GM12878 (cell line): ENCODE measurements around the gene FAM187B. TPM values are rescaled to one million over a fixed set of nuclear protein-coding genes. Genes with fewer than 3 reads are reported as not detected.

Experiments used
- ATAC-seq: fragments of 200-7000 bp; cut with Tn5 transposase; 3 replicates; pipeline ENCODE4 v1.9.1; 2020; ENCODE audit warnings: mild to moderate bottlenecking, moderate library complexity
- BruUV-seq: library from RNA; stranded (reverse); fragments of 400-500 nt; replicated peaks from 2 replicates; lab custom pipeline; 2021; lab: Mats Ljungman, UMichigan
- CTCF ChIA-PET: fragments of 300-600 bp; sonication (Branson Sonifier 250); formaldehyde crosslinking; extraction: SDS; loops from one replicate; lab custom pipeline; 2021; ENCODE audit warnings: inconsistent platforms; lab: Yijun Ruan, JAX
- POLR2A ChIA-PET: fragments of 350-600 bp; formaldehyde crosslinking; extraction: SDS; loops from one replicate; lab custom pipeline; 2021; ENCODE audit warnings: inconsistent platforms; lab: Charles Lee
- RAD21 ChIA-PET: fragments of 300-600 bp; sonication (Branson Sonifier 250); formaldehyde crosslinking; loops from one replicate; lab custom pipeline; 2023; ENCODE audit warnings: antibody characterized with exemption; ENCODE audit not compliant: unreplicated experiment; lab: Charles Lee
- SMC1A ChIA-PET: fragments of 300-600 bp; sonication (Branson Sonifier 250); formaldehyde crosslinking; loops from one replicate; lab custom pipeline; 2023; ENCODE audit not compliant: unreplicated experiment, uncharacterized antibody; lab: Charles Lee
- DNase-seq: peaks from one replicate; pipeline ENCODE4 v3.0.0-alpha.2; 2011; ENCODE audit warnings: low read depth, low spot score
- FAIRE-seq: peaks from 3 replicates; lab custom pipeline; 2011; peaks lifted over from hg19 to GRCh38; lab: Jason Lieb, UNC
- H2AFZ ChIP-seq: 2 replicates; pipeline ENCODE4 v1.6.0; 2011; ENCODE audit warnings: low read depth, low read length, control low read depth; ENCODE audit not compliant: control insufficient read depth
- H3K27ac ChIP-seq: 2 replicates; pipeline ENCODE4 v1.5.1; 2011; ENCODE audit warnings: control low read depth; ENCODE audit not compliant: control insufficient read depth, insufficient read depth
- H3K27me3 ChIP-seq, 2 experiments: replicated peaks in 1 of 2; 2 replicates each; pipeline versions ENCODE4 v1.6.0 to v1.6.1; 2011; ENCODE audit warnings: low read length in 1 of 2; ENCODE audit not compliant: control insufficient read depth in 2 of 2, insufficient read depth in 2 of 2
- H3K36me3 ChIP-seq, 2 experiments: 2 replicates each; pipeline ENCODE4 v1.5.1; 2011; ENCODE audit warnings: low read length in 1 of 2; ENCODE audit not compliant: control insufficient read depth in 2 of 2, insufficient read depth in 2 of 2
- H3K4me1 ChIP-seq: 2 replicates; pipeline ENCODE4 v1.6.1; 2011; ENCODE audit warnings: mild to moderate bottlenecking, low read length, moderate library complexity, mixed read lengths; ENCODE audit not compliant: control insufficient read depth, insufficient read depth
- H3K4me2 ChIP-seq: 2 replicates; pipeline ENCODE4 v1.6.0; 2011; ENCODE audit warnings: control low read depth; ENCODE audit not compliant: control insufficient read depth, insufficient read depth
- H3K4me3 ChIP-seq: fragments of 200-600 bp; sonication (generic); 2 replicates; pipeline ENCODE4 v1.5.1; 2016
- H3K79me2 ChIP-seq: 2 replicates; pipeline ENCODE4 v1.6.0; 2011; ENCODE audit warnings: low read length; ENCODE audit not compliant: control insufficient read depth, insufficient read depth
- H3K9ac ChIP-seq: 2 replicates; pipeline ENCODE4 v1.8.0; 2011; ENCODE audit warnings: low read length, control low read depth, mixed read lengths; ENCODE audit not compliant: control insufficient read depth, insufficient read depth
- H3K9me3 ChIP-seq: replicated peaks from 3 replicates; pipeline ENCODE4 v1.5.1; 2011; ENCODE audit warnings: mild to moderate bottlenecking, low read length; ENCODE audit not compliant: control insufficient read depth, insufficient read depth
- H4K20me1 ChIP-seq: 2 replicates; pipeline ENCODE4 v1.6.0; 2011; ENCODE audit not compliant: control insufficient read depth, insufficient read depth
- CBX5 ChIP-seq: sonication (generic); IDR thresholded peaks from 2 replicates; pipeline ENCODE4 v1.6.1; 2016; ENCODE audit warnings: low read depth, moderate library complexity, mild to moderate bottlenecking, inconsistent platforms
- CREM ChIP-seq: IDR thresholded peaks from 2 replicates; pipeline ENCODE4 v1.6.1; 2014; ENCODE audit warnings: antibody characterized with exemption, low read depth
- RAD51 ChIP-seq: fragments of 450-650 bp; IDR thresholded peaks from 2 replicates; pipeline ENCODE4 v1.6.1; 2016; ENCODE audit warnings: moderate library complexity, mild to moderate bottlenecking, inconsistent platforms
- RELA ChIP-seq: fragments of 450-650 bp; IDR thresholded peaks from 2 replicates; pipeline ENCODE4 v1.8.0; 2014; ENCODE audit warnings: borderline replicate concordance; ENCODE audit not compliant: partially characterized antibody
- RFX5 ChIP-seq: IDR thresholded peaks from 2 replicates; pipeline ENCODE4 v1.6.1; 2011; ENCODE audit warnings: low read depth, low read length, improper control_type of control experiment
- RUNX3 ChIP-seq: IDR thresholded peaks from 2 replicates; pipeline ENCODE4 v1.6.1; 2012; ENCODE audit warnings: low read length, inconsistent platforms
- TCF3 ChIP-seq: IDR thresholded peaks from 2 replicates; pipeline ENCODE4 v1.6.1; 2012; ENCODE audit warnings: low read depth, mild to moderate bottlenecking, low read length, borderline replicate concordance; ENCODE audit not compliant: insufficient read depth
- WGBS: methylation state at CpG from one replicate; pipeline ENCODE4 v1.1.6; 2016; ENCODE audit warnings: low lambda C conversion rate; ENCODE audit not compliant: insufficient replicate concordance, insufficient coverage; ENCODE audit errors: missing lambda C conversion rate; 5-methylcytosine and 5-hydroxymethylcytosine counted together
- in situ Hi-C: fragments of 300-500 bp; cut with MboI; formaldehyde crosslinking; loops from 9 replicates; pipeline ENCODE4 v1.14.3; 2018; ENCODE audit warnings: mixed read lengths
- intact Hi-C: fragments of 100-400 bp; cut with micrococcal nuclease; formaldehyde crosslinking; loops from one replicate; pipeline ENCODE4 v1.14.2; 2022; ENCODE audit not compliant: unreplicated experiment
- polyA plus RNA-seq, 11 experiments: library from polyadenylated mRNA; depleted of rRNA in 4 of 11; unstranded in 6 of 11; stranded (reverse) in 5 of 11; fragments of >200 nt; fragmentation: Nextera tagmentation in 4 of 11; fragmentation: Illumina TruSeq in 1 of 11; extraction: Ambion mirVana in 4 of 11; extraction: Trizol in 1 of 11; gene quantifications; 1 replicate in 1 of 11; 2 replicates in 10 of 11; pipeline versions ENCODE4 v1.2.1 to v1.2.3, GENCODE V29; 2011 to 2016; ENCODE audit warnings: inconsistent platforms in 2 of 11, missing spikeins in 2 of 11, low read depth in 1 of 11
- total RNA-seq, 4 experiments: library from RNA; depleted of rRNA in 3 of 4; stranded (reverse); fragments of >200 nt in 3 of 4; fragmentation: Illumina TruSeq in 1 of 4; extraction: Trizol in 1 of 4; gene quantifications; 2 replicates each; pipeline versions ENCODE4 v1.2.1 to v1.2.3, GENCODE V29; 2013 to 2021

FAM187B gene
- total and polyA plus RNA-seq, 10 of the 15 experiments (the other 5 are each of a cell fraction or from before 2014, with no cell fraction given), result 0.05 TPM; not detected in 9

GRCh38 chr19:35211545-35212230 lies 16.9 kb downstream of the FAM187B start:
- H3K4me2 ChIP-seq, result no peak overlapping the region
- peaks cover 45% of the 10 kb centered on the region for H3K4me1 ChIP-seq
- ChIA-PET CTCF (interaction anchor here (1.1 to 1.4 kb wide), 3 partner anchors 39 to 70 kb away, joined by 3 to 5 read pairs (median 3); no protein-coding TSS in a partner anchor), POLR2A (no interaction called here), RAD21 (interaction anchor here (1.4 kb wide), 1 partner anchor 70 kb away, joined by 5 read pairs; no protein-coding TSS in a partner anchor), SMC1A (interaction anchor here (0.9 to 1.1 kb wide), 2 partner anchors 40 to 50 kb away, joined by 3 to 4 read pairs; no protein-coding TSS in a partner anchor)
- H3K27me3 ChIP-seq, result no peaks in the 10 kb centered on the region
- H3K79me2 ChIP-seq, result no peaks in the 10 kb centered on the region
- no peak for FAIRE-seq
- no peak for DNase-seq
- no peak for ATAC-seq
- H2AFZ ChIP-seq, result peak overlapping the region; percentile 2
- WGBS, result 49% methylated on average over 7 of the region's 7 CpGs
- no peaks in the 10 kb centered on the region; the same call in 2 of the 3 replicates for H3K9me3 ChIP-seq
- no peak overlapping the region for H3K4me3 ChIP-seq
- TF ChIP-seq RAD51 (no peak), RUNX3 (peak; percentile 27; the same call in 1 of the 2 replicates)
- intact Hi-C loops, result no loop called here
- no peak overlapping the region for H3K27ac ChIP-seq
- in situ Hi-C loops, result no loop called here
- no peak overlapping the region for H3K9ac ChIP-seq
- BruUV-seq, result no TSS peak
- no peaks in the 10 kb centered on the region for H4K20me1 ChIP-seq
- H3K36me3 ChIP-seq, result no peaks in the 10 kb centered on the region

- Histone ChIP-seq H3K4me3 (no peak overlapping the region), H3K9ac (no peak overlapping the region), H2AFZ (no peak overlapping the region), H3K27ac (no peak overlapping the region), H3K9me3 (no peaks in the 10 kb centered on the region), H3K27me3 (no peaks in the 10 kb centered on the region), H3K79me2 (no peaks in the 10 kb centered on the region), H4K20me1 (no peaks in the 10 kb centered on the region), H3K4me1 (peaks cover 61% of the 10 kb centered on the region), H3K4me2 (no peak overlapping the region), H3K36me3 (no peaks in the 10 kb centered on the region)
- intact Hi-C loops, result loop anchor here (5.0 kb wide), 1 partner anchor 52 kb away; no protein-coding TSS in a partner anchor
- POLR2A ChIA-PET, result no interaction called here
- CTCF ChIA-PET, result no interaction called here
- no peak for TF ChIP-seq TCF3
- no peak for TF ChIP-seq RFX5
- TF ChIP-seq RELA, result no peak
- no peak for TF ChIP-seq CBX5
- TF ChIP-seq CREM, result no peak
- in situ Hi-C loops, result no loop called here
- SMC1A ChIA-PET, result no interaction called here
- FAIRE-seq, result no peak
- no peak for DNase-seq
- 70% methylated on average over 4 of the region's 4 CpGs for WGBS
- RAD21 ChIA-PET, result no interaction called here
- no peak for ATAC-seq
- BruUV-seq, result no TSS peak
Observed at GRCh38 chr19:35209646-35210045, 18.9 kb downstream of the FAM187B start.
